ENCODE data around the gene UROS.

DNA sequence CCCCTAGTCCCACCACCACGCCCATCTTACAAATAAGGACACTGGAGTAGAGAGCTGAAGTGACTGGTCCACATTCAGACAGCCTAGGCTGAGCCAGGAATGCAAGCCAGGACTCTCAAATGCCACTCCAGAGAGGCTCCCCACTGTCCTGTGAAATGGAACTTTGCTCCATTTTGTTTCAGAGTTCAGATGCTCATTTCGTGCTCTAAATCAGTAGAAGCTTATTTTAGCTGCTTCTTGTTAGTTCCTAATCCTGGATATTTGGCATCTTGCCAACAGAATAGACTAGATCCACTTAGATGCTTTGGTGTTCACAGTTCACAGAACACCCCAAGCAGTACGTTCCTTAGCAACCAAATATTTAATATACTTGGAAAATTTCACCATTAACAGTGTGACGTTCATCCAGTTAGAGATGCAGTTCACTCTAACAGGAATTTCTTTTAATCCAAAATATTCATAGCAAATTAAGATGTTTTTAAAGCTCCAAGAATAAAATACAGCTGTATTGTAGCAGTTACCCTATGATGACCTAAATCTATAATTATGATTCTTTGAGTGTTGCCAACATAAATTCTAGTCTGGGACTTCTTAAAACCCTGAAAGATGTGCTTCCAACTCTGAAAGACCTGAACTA lies 54.7 kb downstream of the UROS start:
- no peak for TF ChIP-seq POLR2A (IDR thresholded peaks at IDR 0.05; ENCODE audit: low read depth, low read length)
- TF ChIP-seq, protein P1, sequence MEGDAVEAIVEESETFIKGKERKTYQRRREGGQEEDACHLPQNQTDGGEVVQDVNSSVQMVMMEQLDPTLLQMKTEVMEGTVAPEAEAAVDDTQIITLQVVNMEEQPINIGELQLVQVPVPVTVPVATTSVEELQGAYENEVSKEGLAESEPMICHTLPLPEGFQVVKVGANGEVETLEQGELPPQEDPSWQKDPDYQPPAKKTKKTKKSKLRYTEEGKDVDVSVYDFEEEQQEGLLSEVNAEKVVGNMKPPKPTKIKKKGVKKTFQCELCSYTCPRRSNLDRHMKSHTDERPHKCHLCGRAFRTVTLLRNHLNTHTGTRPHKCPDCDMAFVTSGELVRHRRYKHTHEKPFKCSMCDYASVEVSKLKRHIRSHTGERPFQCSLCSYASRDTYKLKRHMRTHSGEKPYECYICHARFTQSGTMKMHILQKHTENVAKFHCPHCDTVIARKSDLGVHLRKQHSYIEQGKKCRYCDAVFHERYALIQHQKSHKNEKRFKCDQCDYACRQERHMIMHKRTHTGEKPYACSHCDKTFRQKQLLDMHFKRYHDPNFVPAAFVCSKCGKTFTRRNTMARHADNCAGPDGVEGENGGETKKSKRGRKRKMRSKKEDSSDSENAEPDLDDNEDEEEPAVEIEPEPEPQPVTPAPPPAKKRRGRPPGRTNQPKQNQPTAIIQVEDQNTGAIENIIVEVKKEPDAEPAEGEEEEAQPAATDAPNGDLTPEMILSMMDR (IDR thresholded peaks at IDR 0.05; ENCODE audit: extremely low read depth in 1 of 2, insufficient read depth in 1 of 2, low read depth in 1 of 2, low read length in 2 of 2), result no peak
- no peak for TF ChIP-seq POLR2AphosphoS5 (IDR thresholded peaks at IDR 0.05; ENCODE audit: insufficient read depth, low read depth, low read length)
- TF ChIP-seq MYC (IDR thresholded peaks at IDR 0.05; ENCODE audit: low read depth, low read length), result no peak
- no peak for TF ChIP-seq EZH2 (IDR thresholded peaks at IDR 0.05; ENCODE audit: borderline replicate concordance, low read depth, low read length, severe bottlenecking)
- no peak for TF ChIP-seq FOS (IDR thresholded peaks at IDR 0.05; ENCODE audit: borderline replicate concordance, insufficient read depth, low read length)
- no peak for TF ChIP-seq GATA2 (IDR thresholded peaks at IDR 0.05; ENCODE audit: insufficient read depth, insufficient read length, low read depth, low read length)
- TF ChIP-seq, protein P2, sequence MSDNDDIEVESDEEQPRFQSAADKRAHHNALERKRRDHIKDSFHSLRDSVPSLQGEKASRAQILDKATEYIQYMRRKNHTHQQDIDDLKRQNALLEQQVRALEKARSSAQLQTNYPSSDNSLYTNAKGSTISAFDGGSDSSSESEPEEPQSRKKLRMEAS (IDR thresholded peaks at IDR 0.05; ENCODE audit: insufficient read depth, insufficient read length), result no peak
- TF ChIP-seq JUN (IDR thresholded peaks at IDR 0.05; ENCODE audit: borderline replicate concordance, insufficient read depth, insufficient read length, low read depth), result no peak

Measured in endothelial cell of umbilical vein (primary cell).